ENCODE measurements around the gene SPATS2.

The SPATS2 gene

DNA sequence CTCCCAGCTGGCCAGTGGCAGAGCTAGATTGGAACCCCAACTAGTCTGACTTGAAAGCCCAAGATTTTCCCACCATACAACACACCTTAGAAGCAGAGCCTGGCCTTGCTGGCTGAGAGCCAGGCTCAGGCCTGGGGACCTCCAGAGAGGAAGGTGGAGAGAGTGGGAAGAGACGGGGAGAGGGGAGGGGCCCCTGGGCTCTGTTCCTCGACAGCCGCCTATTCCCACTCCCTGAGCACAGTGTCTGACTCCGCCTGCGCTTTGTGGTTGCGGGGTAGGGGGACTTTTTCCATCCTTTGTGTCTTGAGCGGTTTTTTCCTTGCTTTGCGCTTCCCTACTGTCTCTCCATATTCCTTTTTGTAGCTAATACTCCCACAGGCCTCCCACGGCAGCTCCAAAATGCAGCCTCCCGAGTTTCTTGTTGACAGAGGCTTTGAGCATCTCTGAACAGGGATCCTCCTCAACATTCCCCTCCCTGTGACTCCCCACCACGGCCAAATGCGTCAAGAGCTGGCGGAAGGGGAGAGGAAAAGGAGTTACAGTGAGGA lies 167.5 kb downstream of the SPATS2 start:
- no peak for DNase-seq (ENCODE audit: extremely low read depth, low read depth)
- TF ChIP-seq, protein P1, sequence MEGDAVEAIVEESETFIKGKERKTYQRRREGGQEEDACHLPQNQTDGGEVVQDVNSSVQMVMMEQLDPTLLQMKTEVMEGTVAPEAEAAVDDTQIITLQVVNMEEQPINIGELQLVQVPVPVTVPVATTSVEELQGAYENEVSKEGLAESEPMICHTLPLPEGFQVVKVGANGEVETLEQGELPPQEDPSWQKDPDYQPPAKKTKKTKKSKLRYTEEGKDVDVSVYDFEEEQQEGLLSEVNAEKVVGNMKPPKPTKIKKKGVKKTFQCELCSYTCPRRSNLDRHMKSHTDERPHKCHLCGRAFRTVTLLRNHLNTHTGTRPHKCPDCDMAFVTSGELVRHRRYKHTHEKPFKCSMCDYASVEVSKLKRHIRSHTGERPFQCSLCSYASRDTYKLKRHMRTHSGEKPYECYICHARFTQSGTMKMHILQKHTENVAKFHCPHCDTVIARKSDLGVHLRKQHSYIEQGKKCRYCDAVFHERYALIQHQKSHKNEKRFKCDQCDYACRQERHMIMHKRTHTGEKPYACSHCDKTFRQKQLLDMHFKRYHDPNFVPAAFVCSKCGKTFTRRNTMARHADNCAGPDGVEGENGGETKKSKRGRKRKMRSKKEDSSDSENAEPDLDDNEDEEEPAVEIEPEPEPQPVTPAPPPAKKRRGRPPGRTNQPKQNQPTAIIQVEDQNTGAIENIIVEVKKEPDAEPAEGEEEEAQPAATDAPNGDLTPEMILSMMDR (IDR thresholded peaks at IDR 0.05; ENCODE audit: low read depth, low read length), result no peak

DNA sequence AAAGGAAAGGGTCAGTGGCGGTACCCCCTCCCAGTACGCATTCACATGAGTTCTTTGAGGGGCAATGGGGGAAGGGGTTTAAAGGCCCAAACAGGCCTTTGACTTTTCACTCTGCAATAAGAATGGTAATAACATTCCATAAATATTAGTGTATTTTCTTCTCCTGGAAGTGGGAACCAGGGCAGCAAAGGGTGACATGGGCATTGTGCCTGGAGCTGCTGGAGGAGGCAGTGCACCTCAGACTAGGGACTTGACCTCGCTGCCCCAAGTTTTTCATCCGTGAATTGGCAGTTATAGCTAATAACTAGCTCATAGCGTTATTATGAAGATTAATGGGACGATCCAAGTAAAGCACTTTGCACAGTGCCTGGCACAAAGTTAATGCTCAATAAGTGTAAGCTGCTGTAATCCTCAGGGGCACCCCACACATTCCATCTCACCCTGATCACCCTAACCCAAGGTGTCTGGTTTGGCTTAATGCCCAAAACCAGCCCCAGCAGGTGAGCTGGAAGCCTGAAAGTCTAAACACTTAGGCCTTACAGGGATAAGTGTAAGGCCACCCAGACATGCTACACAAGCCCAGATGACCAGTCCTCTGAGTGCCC lies 168.8 kb downstream of the SPATS2 start:
- no peak for DNase-seq (ENCODE audit: extremely low read depth, low read depth)
- TF ChIP-seq, protein P1 (IDR thresholded peaks at IDR 0.05; ENCODE audit: low read depth, low read length), result no peak

DNA sequence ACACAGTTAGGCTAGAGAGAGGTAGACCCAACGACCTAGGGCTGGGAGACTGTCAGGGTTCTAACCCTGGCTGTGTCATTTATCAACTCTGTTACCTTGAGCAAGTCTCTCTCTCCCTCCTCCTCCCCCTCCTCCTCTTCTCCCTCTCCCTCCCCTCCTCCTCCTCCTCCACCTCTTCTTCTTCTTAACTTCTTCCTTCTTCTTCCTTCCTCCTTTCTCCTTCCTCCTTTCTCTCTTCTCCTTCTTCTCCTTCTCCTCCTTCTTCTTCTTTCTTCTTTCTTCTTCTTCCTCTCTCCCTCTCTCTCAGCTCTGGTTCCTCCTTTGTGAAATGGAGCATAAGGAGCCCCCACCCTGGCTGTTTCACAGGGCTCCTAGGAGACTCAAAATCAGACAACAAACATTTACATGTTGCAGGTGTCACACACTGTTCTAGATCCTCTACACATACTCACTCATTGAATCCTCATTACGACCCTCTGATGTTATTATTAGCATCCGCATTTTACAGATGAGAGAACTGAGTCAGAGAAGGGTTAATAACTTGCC lies 169.3 kb downstream of the SPATS2 start:
- DNase-seq (ENCODE audit: extremely low read depth, low read depth), result no peak
- TF ChIP-seq, protein P1 (IDR thresholded peaks at IDR 0.05; ENCODE audit: low read depth, low read length), result no peak

DNA sequence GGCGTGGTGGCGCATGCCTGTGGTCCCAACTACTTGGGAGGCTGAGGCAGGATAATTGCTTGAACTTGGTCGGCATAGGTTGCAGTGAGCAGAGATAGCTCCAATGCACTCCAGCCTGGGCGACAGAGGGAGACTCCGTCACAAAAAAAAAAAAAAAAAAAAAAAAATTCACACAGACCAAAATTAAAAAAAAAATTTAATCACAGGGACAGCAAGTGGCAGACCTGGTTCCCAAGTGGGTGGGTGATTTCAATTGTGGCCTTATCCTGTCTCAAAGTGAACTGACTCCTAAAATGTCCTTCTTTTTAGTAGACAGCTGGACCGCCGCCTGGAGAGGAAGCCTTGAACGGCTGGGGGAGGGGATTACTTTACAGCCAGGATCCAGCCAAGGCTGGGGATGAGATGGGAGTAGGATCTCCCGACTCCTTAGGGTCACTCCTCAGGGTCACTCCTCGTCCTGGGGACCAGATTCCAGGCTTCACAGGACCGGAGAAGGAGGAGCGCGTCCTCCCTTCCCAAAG lies 170.0 kb downstream of the SPATS2 start:
- TF ChIP-seq, protein P1 (IDR thresholded peaks at IDR 0.05; ENCODE audit: low read depth, low read length), result no peak
- DNase-seq (ENCODE audit: extremely low read depth, low read depth), result no peak

DNA sequence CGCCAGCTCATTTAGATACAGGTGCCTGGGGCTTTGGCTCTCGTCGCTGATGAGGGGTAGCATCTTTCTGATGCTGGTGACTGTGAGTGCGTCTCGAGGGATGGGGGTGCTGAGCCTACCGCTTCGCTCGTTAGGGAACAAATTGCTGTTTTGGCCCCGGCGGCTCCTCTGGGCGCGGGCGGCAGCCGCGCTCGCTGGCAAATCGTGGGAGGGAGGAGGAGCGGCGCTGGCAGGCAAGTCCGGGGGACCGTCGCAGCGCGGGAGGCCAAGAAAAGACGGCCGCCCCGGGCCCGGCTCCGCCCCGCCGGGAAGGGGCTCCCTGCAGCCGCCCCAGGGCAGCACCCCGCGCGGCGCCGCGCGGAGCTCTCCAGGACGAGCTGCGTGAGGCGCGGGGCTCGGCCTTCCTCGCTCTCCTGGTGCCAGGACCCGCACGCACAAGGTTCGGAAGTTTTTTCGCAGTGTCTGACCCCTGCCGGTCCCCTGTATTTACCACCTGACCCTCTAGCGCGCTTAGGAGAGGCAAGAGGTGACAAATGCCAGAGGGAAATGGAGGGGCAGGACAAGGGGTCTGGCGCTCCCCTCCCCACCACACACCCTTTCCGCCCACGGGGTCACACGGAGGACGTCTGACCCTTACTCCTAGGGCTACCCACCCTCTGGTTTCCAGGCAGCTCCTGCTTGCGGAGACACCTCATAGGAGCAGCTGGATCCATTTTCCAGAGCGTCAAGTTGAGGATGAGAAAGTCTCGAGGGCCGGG lies 170.7 kb downstream of the SPATS2 start:
- TF ChIP-seq, protein P1 (IDR thresholded peaks at IDR 0.05; ENCODE audit: low read depth, low read length), result no peak
- DNase-seq (ENCODE audit: extremely low read depth, low read depth), result no peak

DNA sequence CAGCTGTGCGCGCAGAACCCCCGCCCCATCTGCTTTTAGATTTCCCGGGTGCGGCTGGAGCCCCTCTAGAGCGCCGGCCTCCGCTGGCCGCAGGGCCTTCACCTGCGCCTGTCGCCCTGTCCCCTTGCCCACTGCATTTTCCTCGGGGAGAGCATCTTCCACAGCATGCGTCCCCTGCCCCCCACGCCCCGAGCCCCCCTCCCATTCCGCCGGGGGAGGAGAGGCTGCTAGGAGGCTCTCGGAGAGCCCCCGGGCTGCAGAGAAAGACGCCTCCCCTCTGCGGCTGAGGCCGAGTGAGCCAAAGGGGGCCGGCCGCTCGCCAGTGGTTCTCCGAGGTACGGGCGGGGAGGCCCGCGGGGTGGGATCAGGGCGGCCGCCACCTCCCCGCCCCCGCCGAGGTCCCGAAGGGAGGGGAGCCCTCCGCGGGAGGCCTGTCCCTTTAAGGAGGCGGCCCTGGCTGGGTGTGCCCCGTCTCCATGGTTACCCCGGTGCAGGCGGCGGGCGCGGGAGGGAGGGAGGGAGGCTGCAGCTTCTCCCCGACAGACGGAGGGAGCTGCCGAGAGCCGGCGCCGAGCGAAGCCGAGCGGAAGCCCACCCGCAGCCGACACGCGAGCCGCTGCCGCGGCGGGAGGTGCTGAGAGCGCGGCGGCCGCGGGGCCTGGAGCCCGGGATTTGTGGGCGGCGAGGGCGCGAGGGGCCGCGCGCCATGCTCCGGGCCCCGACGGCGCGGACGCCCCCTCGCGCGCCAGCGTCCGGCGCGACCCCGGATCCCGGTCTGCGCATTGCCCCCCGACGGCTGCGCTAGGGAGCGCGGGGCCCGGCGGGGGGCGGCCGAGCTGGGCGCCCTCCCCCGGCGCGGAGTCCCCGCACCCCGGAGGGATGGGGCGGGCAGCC lies 171.5 kb downstream of the SPATS2 start, which contains the start of gene KCNH3:
Gene KCNH3 (plus strand): TSS at position 521 of the 894 bp plus-strand sequence. CDS start 387 bp downstream, outside the sequence.
- peak; percentile 14 for DNase-seq (ENCODE audit: extremely low read depth, low read depth)
- TF ChIP-seq, protein P1 (IDR thresholded peaks at IDR 0.05; ENCODE audit: low read depth, low read length), result no peak
